Cardiac muscle cell (in vitro differentiated cells and primary cell): Measurements from ENCODE around the gene LRP2. TPM values are rescaled to one million over a fixed set of nuclear protein-coding genes. Genes with fewer than 3 reads are reported as not detected.

Experiments
- DNase-seq, 2 donors: peaks; one replicate each; pipeline versions ENCODE4 v3.0.0 to v3.0.0-alpha.2; 2010 to 2017; ENCODE audit warnings: low read depth in 1 of 2, low spot score in 1 of 2
- H3K27ac ChIP-seq: fragments of 200-600 bp; sonication (generic); 2 replicates; pipeline ENCODE4 v1.5.1; 2016
- H3K27me3 ChIP-seq: fragments of 200-600 bp; sonication (generic); 2 replicates; pipeline ENCODE4 v1.6.0; 2016; ENCODE audit warnings: control low read depth
- H3K36me3 ChIP-seq: fragments of 200-600 bp; sonication (generic); 2 replicates; pipeline ENCODE4 v1.5.1; 2016; ENCODE audit warnings: control low read depth
- H3K4me1 ChIP-seq: fragments of 200-600 bp; sonication (generic); 2 replicates; pipeline ENCODE4 v1.8.1; 2017; ENCODE audit warnings: low read depth, mild to moderate bottlenecking, mixed run types
- H3K4me3 ChIP-seq: fragments of 200-600 bp; sonication (generic); 2 replicates; pipeline ENCODE4 v1.5.1; 2016; ENCODE audit warnings: mild to moderate bottlenecking
- H3K9me3 ChIP-seq: fragments of 200-600 bp; sonication (generic); 2 replicates; pipeline ENCODE4 v1.5.1; 2017; ENCODE audit warnings: low read depth, mild to moderate bottlenecking, control low read depth
- polyA plus RNA-seq: library from polyadenylated mRNA; unstranded; fragments of >200 nt; fragmentation: Nextera tagmentation; extraction: Ambion mirVana; gene quantifications from 2 replicates; pipeline ENCODE4 v1.2.1, GENCODE V29; 2016
- total RNA-seq: library from RNA; depleted of rRNA; stranded (reverse); fragments of >200 nt; gene quantifications from 2 replicates; pipeline ENCODE4 v1.2.3, GENCODE V29; 2016
- TF ChIP-seq, protein P1 (sequence below): IDR thresholded peaks from 2 replicates; pipeline ENCODE4 v1.5.1; 2012; ENCODE audit warnings: low read depth, mild to moderate bottlenecking, low read length

Gene LRP2
- total and polyA plus RNA-seq, 2 experiments from 2014 or later = 1.5 to 1.7 TPM

GRCh38 chr2:169366066-169366465 is 3.7 kb upstream of the LRP2 start:
- TF ChIP-seq, protein P1, sequence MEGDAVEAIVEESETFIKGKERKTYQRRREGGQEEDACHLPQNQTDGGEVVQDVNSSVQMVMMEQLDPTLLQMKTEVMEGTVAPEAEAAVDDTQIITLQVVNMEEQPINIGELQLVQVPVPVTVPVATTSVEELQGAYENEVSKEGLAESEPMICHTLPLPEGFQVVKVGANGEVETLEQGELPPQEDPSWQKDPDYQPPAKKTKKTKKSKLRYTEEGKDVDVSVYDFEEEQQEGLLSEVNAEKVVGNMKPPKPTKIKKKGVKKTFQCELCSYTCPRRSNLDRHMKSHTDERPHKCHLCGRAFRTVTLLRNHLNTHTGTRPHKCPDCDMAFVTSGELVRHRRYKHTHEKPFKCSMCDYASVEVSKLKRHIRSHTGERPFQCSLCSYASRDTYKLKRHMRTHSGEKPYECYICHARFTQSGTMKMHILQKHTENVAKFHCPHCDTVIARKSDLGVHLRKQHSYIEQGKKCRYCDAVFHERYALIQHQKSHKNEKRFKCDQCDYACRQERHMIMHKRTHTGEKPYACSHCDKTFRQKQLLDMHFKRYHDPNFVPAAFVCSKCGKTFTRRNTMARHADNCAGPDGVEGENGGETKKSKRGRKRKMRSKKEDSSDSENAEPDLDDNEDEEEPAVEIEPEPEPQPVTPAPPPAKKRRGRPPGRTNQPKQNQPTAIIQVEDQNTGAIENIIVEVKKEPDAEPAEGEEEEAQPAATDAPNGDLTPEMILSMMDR = no peak

GRCh38 chr2:169365029-169365480 is 2.7 kb upstream of the LRP2 start:
- peak in 1 of 2 donors; percentile 3 for DNase-seq
- Histone ChIP-seq H3K27ac (no peak overlapping the region), H3K27me3 (peaks cover 39% of the 10 kb centered on the region)

More at GRCh38 chr2:169366066-169366465, 3.7 kb upstream of the LRP2 start:
- DNase-seq = no peak
- Histone ChIP-seq H3K4me3 (no peak overlapping the region), H3K9me3 (no peaks in the 10 kb centered on the region), H3K36me3 (no peaks in the 10 kb centered on the region), H3K27me3 (peaks cover 30% of the 10 kb centered on the region), H3K27ac (no peak overlapping the region), H3K4me1 (peaks cover 3% of the 10 kb centered on the region)

GRCh38 chr2:169363560-169364150 is 1.3 kb upstream of the LRP2 start:
- Histone ChIP-seq H3K27me3 (peaks cover 39% of the 10 kb centered on the region), H3K4me3 (peak overlapping the region; percentile 51), H3K36me3 (no peaks in the 10 kb centered on the region), H3K9me3 (no peaks in the 10 kb centered on the region), H3K4me1 (peaks cover 3% of the 10 kb centered on the region), H3K27ac (no peak overlapping the region)
- peak; percentile 21 to 36 for DNase-seq
- TF ChIP-seq, protein P1 = no peak

More at GRCh38 chr2:169365029-169365480, 2.7 kb upstream of the LRP2 start:
- TF ChIP-seq, protein P1 = no peak
- H3K4me3 ChIP-seq = peak overlapping the region; percentile 51
- no peaks in the 10 kb centered on the region for H3K36me3 ChIP-seq
- peaks cover 3% of the 10 kb centered on the region for H3K4me1 ChIP-seq
- H3K9me3 ChIP-seq = no peaks in the 10 kb centered on the region

GRCh38 chr2:169362894-169363559 is 693 bp upstream of the LRP2 start:
- Histone ChIP-seq H3K27me3 (peaks cover 39% of the 10 kb centered on the region), H3K4me3 (peak overlapping the region; percentile 51), H3K36me3 (no peaks in the 10 kb centered on the region), H3K27ac (no peak overlapping the region), H3K4me1 (peaks cover 3% of the 10 kb centered on the region), H3K9me3 (no peaks in the 10 kb centered on the region)
- peak in 1 of 2 donors; percentile 4 for DNase-seq
- TF ChIP-seq, protein P1 = no peak

GRCh38 chr2:169361706-169362117 is 622 bp downstream of the LRP2 start:
- no peaks in the 10 kb centered on the region for H3K9me3 ChIP-seq
- peak overlapping the region; percentile 51 for H3K4me3 ChIP-seq
- H3K27ac ChIP-seq = no peak overlapping the region
- peaks cover 39% of the 10 kb centered on the region for H3K27me3 ChIP-seq
- TF ChIP-seq, protein P1 = no peak
- no peaks in the 10 kb centered on the region for H3K36me3 ChIP-seq
- peaks cover 3% of the 10 kb centered on the region for H3K4me1 ChIP-seq
- peak; percentile 5 to 74 for DNase-seq
